Measurements from ENCODE around the gene NANOS2.

NANOS2 gene

DNA sequence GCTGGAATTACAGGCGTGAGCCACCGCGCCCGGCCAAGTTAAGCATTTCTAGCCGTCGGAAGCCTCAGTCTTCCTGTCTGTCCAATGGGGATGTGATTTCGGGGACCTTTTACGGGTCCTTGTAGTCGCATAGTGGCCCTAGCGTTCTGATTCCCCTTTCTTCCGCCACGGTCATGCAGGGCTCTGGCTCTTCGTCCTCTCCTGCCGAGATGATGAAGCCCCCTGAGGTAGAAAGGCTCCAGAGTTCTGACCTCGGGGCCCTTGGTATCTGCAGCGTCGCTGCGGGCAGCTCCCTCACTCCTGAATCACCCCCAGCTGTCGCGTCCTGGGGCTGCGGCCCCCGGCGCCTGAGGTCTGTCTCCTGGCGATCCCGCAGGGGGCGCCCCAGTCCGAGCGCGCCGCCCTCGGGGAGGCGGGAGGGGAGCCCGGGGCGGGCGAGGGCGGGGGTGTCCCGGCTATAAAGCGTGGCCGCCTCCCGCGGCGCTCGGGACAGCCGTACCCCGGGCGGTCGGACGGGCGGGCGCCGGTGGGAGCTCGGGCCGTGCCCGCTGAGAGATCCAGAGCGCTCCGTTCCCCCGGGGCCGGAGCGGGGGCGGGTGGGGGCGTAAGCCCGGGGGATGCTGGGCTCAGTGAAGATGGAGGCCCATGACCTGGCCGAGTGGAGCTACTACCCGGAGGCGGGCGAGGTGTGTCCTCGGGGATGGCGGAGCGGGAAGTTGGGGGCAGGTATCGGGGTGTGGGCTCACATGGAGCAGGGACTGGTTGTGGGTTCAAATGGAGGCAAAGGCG, 50.5 kb downstream of the NANOS2 start, which contains the start of gene FOXA3:
TSS of gene FOXA3 (plus strand) at position 487 of the 789 bp plus-strand sequence. CDS start at position 618, 131 bp downstream.
- intact Hi-C loops (cut with DNase I), result loop anchor here (2.0 kb wide), 1 partner anchor 23 kb away; the partner anchor contains the start of gene IRF2BP1
- DNase-seq, result peak in 21 of 42 donors; percentile 19 to 65 (median 33)

DNA sequence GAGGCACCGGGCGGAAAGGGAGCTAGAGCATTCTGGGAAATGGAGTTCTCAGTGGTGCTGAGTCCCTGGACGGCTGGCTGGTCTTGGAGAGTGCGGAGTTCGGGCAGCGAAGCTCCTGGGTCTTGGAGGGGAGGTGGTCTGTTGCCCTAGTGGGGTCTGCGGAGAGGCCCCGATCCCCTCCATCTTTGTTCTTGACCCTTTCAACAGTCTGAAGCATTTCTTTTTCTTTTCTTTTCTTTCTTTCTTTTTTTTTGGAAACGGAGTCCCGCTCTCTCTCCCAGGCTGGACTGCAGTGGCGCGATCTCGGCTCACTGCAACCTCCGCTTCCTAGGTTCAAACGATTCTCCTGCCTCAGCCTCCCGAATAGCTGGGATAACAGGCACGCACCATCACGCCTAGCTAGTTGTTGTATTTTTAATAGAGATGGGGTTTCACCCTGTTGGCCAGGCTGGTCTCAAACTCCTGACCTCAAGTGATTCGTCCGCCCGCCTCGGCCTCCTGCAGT, 51.2 kb downstream of the NANOS2 start:
- intact Hi-C loops (cut with DNase I), result loop anchor here (2.0 kb wide), 1 partner anchor 23 kb away; the partner anchor contains the start of gene IRF2BP1
- no peak for DNase-seq
